MCF 10A (cell line): ENCODE measurements around the gene HIVEP2. TPM values are rescaled to one million over a fixed set of nuclear protein-coding genes. Genes with fewer than 3 reads are reported as not detected.

Experiments
- BruUV-seq: library from RNA; stranded (reverse); fragments of 400-500 nt; replicated peaks from 2 replicates; lab custom pipeline; 2021; lab: Mats Ljungman, UMichigan
- CTCF ChIA-PET: fragments of 300-600 bp; sonication (Branson Sonifier 250); formaldehyde crosslinking; extraction: SDS; loops from one replicate; lab custom pipeline; 2021; ENCODE audit warnings: antibody characterized with exemption, inconsistent platforms; lab: Yijun Ruan, JAX
- POLR2A ChIA-PET: fragments of 300-600, 350-650 bp; sonication (Branson Sonifier 250); formaldehyde crosslinking; extraction: SDS; loops from one replicate; lab custom pipeline; 2020; ENCODE audit warnings: antibody characterized with exemption, inconsistent platforms; lab: Yijun Ruan, JAX
- DNase-seq: peaks from one replicate; pipeline ENCODE4 v3.0.0-alpha.2; 2018; ENCODE audit not compliant: unreplicated experiment
- H3K27ac Mint-ChIP-seq: one replicate; pipeline ENCODE4 v1.8.0; 2022; ENCODE audit warnings: mild to moderate bottlenecking, low read depth, mixed read lengths; ENCODE audit not compliant: unreplicated experiment
- H3K27me3 Mint-ChIP-seq: one replicate; pipeline ENCODE4 v1.8.0; 2022; ENCODE audit warnings: mixed read lengths; ENCODE audit not compliant: insufficient read depth, unreplicated experiment
- H3K36me3 Mint-ChIP-seq: one replicate; pipeline ENCODE4 v1.8.0; 2022; ENCODE audit warnings: mild to moderate bottlenecking, moderate library complexity, mixed read lengths; ENCODE audit not compliant: insufficient read depth, unreplicated experiment
- H3K4me1 Mint-ChIP-seq: one replicate; pipeline ENCODE4 v1.8.0; 2022; ENCODE audit warnings: mixed read lengths; ENCODE audit not compliant: insufficient read depth, unreplicated experiment
- H3K4me3 Mint-ChIP-seq: one replicate; pipeline ENCODE4 v1.8.0; 2022; ENCODE audit warnings: mild to moderate bottlenecking, moderate library complexity, mixed read lengths; ENCODE audit not compliant: unreplicated experiment
- H3K9me3 Mint-ChIP-seq: one replicate; pipeline ENCODE4 v1.8.0; 2022; ENCODE audit warnings: mixed read lengths; ENCODE audit not compliant: unreplicated experiment
- CTCF ChIP-seq: fragments of 200-600 bp; IDR thresholded peaks from one replicate; pipeline ENCODE4 v1.8.0; 2022; ENCODE audit warnings: antibody characterized with exemption, mild to moderate bottlenecking; ENCODE audit not compliant: unreplicated experiment
- intact Hi-C: fragments of 100-400 bp; cut with micrococcal nuclease; formaldehyde crosslinking; loops from 2 replicates; pipeline ENCODE4 v1.14.1; 2022
- total RNA-seq: library from RNA; stranded (reverse); gene quantifications from 2 replicates; pipeline ENCODE4 v1.2.3, GENCODE V29; 2022

HIVEP2 gene
- total RNA-seq, 1 experiment from 2014 or later = 23.6 TPM

- intact Hi-C loops = no loop called here
- Mint-ChIP-seq H3K36me3 (no peaks in the 10 kb centered on the region), H3K4me1 (no peaks in the 10 kb centered on the region), H3K27ac (no peak overlapping the region), H3K27me3 (no peaks in the 10 kb centered on the region), H3K9me3 (no peaks in the 10 kb centered on the region), H3K4me3 (no peak overlapping the region)
- TF ChIP-seq CTCF = no peak
- CTCF ChIA-PET = no interaction called here
- DNase-seq = no peak
- POLR2A ChIA-PET = interaction anchor here (1.0 kb wide), 1 partner anchor 8 kb away, joined by 3 read pairs; no protein-coding TSS in a partner anchor
- BruUV-seq = no TSS peak
These were observed 239.9 kb downstream of the HIVEP2 start for GRCh38 chr6:142705054-142705453.

GRCh38 chr6:142702501-142703460 is 242.2 kb downstream of the HIVEP2 start:
- BruUV-seq = no TSS peak
- DNase-seq = no peak
- no peaks in the 10 kb centered on the region for H3K27me3 Mint-ChIP-seq
- no peaks in the 10 kb centered on the region for H3K36me3 Mint-ChIP-seq
- H3K4me1 Mint-ChIP-seq = peaks cover 2% of the 10 kb centered on the region
- TF ChIP-seq CTCF = no peak
- no peak overlapping the region for H3K27ac Mint-ChIP-seq
- intact Hi-C loops = no loop called here
- no peaks in the 10 kb centered on the region for H3K9me3 Mint-ChIP-seq
- no peak overlapping the region for H3K4me3 Mint-ChIP-seq
- ChIA-PET CTCF (interaction anchor here (0.6 to 1.1 kb wide), 3 partner anchors 41 to 723 kb away, joined by 3 to 4 read pairs (median 3); no protein-coding TSS in a partner anchor), POLR2A (interaction anchor here (0.6 kb wide), 1 partner anchor 750 kb away, joined by 4 read pairs; no protein-coding TSS in a partner anchor)

Other genes starting within 250 kb of the HIVEP2 start
- 106 and 120 TPM in 2 replicates for gene AIG1, start 115.7 kb upstream of the HIVEP2 start, total RNA-seq